D721Med (cell line): ENCODE measurements around the gene GPS1.

ENCODE experiments used
- DNase-seq: peaks from one replicate; pipeline ENCODE4 v3.0.0; 2011; ENCODE audit warnings: low spot score; ENCODE audit not compliant: insufficient read length
- FAIRE-seq: peaks from 2 replicates; lab custom pipeline; 2011; peaks lifted over from hg19 to GRCh38; lab: Jason Lieb, UNC
- CTCF ChIP-seq: IDR thresholded peaks from 2 replicates; pipeline ENCODE4 v1.5.1; 2012; ENCODE audit warnings: mild to moderate bottlenecking, control low read depth; ENCODE audit not compliant: insufficient read depth; ENCODE audit errors: missing control alignments

Gene GPS1

GRCh38 chr17:82051776-82052637, at the start of gene GPS1, which contains the start of gene RFNG:
Gene GPS1 (plus strand): TSS chr17:82051898. CDS start chr17:82051932, 34 bp downstream.
Gene RFNG (minus strand): TSS chr17:82051811. CDS start chr17:82051766, 45 bp downstream.
- no peak for TF ChIP-seq CTCF
- FAIRE-seq (no peak), DNase-seq (peak; percentile 96)

DNA sequence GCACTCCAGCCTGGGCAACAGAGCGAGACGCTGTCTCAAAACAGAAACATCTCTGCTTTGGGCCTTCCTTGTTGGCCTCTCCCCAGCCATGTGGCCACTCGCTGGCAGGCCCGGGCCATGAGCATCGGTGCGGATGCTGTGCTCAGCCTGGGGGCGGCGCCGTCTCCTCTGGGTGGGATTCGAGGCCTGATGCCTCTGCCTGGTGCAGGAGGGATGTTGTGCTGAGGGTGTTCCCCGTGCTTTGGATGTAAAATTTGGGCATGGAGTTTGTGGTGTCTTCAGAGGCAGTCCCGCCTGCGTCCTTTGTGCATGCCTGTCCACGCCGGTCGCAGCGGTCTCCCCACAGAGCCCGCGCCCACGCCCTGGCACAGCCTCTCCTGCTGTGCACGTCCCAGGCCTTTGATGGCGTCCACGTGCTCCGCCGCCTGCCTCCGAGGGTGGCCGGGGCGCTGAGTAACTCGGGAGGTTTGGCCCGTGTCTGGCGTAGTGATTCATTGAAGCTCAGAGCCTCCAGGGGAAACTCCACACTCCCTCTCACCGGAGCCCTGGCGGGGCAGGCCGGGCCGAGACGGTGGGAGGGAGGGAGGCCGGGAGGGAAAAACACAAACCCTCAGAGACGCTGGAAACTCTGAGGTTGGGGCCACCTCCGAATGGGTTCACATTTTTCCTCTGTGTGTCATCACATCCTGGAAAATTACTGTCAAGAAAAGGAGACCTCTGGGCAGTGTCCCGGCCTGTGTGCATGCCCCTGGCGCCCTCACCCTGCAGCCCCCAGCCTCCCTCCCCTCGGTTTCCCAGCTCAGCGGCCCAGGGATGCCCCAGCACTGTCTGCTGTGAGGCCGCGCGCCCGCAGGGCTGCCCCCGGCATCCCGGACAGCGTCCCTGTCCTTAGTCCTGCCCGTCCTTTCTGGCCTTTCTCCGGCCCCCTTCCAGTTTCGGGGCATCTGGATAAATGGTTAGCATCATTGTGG, 48.0 kb upstream of the GPS1 start:
- no peak for FAIRE-seq
- no peak for DNase-seq

DNA sequence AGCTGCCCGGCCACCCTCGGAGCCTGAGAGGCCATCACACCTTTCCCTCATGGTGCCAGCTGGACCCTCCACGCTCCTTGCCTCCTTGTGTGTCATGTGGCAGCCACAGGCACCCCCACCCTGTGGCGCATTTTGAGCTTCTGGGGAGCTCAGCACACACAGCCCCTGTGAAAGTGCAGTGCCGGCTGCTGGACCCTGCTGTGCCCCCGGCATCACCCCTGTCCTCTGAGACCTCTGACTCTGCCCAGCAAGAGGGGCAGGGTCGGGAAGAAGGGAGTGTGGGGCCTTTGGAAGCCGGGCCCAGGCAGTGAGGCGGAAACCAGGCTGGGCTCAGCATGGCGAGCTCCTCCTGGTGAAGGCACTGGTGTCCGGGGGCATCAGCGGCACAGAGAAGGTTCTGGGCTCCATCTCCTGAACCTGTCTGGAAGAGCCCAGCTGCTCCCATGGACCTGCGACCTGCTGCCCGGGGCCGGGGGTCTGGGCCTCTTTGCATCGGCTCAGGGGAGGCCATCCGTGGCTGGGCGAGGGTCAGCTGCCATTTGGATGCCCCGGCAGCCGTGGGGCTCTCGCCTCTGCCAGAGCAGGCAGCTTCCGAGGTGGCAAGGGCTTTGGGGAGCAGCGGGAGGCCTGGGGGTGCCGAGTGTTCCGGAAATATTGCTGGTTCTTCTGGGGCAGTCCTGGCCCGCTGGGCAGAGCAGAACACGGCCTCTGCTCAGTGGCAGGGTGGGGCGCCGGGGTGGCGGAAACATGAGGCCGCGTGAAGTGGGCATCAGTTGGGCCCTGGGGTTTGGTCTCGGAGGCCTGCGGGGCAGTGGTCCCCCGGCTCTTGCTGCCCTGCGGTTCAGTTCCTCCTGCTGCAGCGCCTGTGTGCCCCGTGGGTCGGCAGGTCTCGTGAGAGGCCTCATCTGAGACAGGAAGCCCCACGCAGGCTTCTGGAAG, 46.9 kb upstream of the GPS1 start:
- no peak for DNase-seq
- no peak for TF ChIP-seq CTCF
- no peak for FAIRE-seq

More for the DNA sequence above, 48.0 kb upstream of the GPS1 start:
- TF ChIP-seq CTCF = no peak

GRCh38 chr17:82005701-82006348, 45.9 kb upstream of the GPS1 start:
- FAIRE-seq (no peak), DNase-seq (no peak)
- TF ChIP-seq CTCF = no peak

DNA sequence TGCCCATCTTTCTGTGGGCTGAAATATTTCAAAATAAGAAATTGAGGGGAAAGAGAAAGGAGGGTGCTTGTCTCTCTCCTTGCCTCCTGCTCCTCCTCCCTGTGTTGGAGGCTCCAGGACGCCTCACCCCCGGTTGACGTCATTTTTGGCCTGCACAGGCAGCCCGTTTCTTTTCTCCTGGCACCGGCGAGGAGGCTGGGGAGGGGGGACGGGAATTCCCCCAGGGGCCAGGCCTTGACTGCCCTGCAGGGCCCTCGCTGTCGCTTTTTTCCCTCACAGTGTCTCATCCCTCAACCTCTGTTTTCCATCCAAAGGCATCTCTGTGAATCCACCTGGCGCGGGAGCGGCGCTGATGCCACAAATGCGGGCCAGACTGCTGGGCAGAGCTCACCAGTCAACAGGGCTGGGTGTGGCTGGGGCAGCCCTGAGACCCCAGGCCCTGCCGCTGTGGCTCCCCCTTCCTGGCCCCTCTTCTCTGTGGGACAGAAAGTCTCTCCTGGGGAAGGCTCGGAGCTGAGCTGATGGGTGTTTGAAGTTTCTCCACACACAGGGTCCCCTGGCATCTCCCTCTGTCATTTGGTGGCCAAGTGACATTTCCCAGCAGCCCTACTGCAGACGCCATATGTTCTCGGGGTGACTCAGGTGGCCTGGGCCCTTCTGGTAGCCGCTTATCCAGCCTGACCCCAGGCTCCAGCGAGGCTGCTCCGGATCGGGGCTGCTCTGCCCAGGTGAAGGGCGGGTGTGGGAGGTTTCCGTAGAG, 45.0 kb upstream of the GPS1 start:
- no peak for TF ChIP-seq CTCF
- DNase-seq (no peak), FAIRE-seq (no peak)

DNA sequence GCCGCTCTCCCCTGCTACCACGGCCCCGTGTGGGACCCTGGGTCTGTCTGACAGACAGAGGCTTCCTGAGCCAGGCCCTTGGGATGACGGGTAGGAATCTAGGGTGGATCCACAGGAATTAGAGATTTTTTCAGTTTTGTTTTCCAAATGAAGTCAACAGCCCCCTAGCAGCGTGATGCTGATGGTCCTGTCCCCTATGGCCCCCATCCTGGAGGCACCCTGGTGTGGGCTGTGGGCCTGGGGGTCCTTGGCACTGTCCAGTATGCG, 44.5 kb upstream of the GPS1 start:
- DNase-seq (no peak), FAIRE-seq (no peak)

More for the DNA sequence above, 44.5 kb upstream of the GPS1 start:
- TF ChIP-seq CTCF = no peak
